SK-N-SH (cell line): ENCODE results near the gene SPATC1L. TPM values are rescaled to one million over a fixed set of nuclear protein-coding genes. Genes with fewer than 3 reads are reported as not detected.

Experiments used
- EP300 ChIP-seq, 2 experiments: IDR thresholded peaks; 2 replicates each; pipeline versions ENCODE4 v1.4.0 to v1.6.1; 2012; ENCODE audit warnings: borderline replicate concordance in 1 of 2, low read depth in 1 of 2, low read length in 1 of 2
- GATA2 ChIP-seq: sonication (generic); formaldehyde crosslinking; IDR thresholded peaks from 2 replicates; pipeline ENCODE4 v1.5.0; 2020; ENCODE audit warnings: mild to moderate bottlenecking, missing genetic modification reagents
- JUND ChIP-seq: IDR thresholded peaks from 2 replicates; pipeline ENCODE4 v1.4.0; 2012
- MEF2A ChIP-seq: IDR thresholded peaks from 2 replicates; pipeline ENCODE4 v1.4.0; 2012; ENCODE audit warnings: low read depth, borderline replicate concordance
- NFIC ChIP-seq: IDR thresholded peaks from 2 replicates; pipeline ENCODE4 v1.4.0; 2012; ENCODE audit warnings: borderline replicate concordance
- NRF1 ChIP-seq: IDR thresholded peaks from 2 replicates; pipeline ENCODE4 v1.6.1; 2012; ENCODE audit warnings: low read depth, mild to moderate bottlenecking, low read length
- RFX5 ChIP-seq: IDR thresholded peaks from 2 replicates; pipeline ENCODE4 v1.6.1; 2012; ENCODE audit warnings: mild to moderate bottlenecking, improper control_type of control experiment, low read length
- RXRA ChIP-seq: IDR thresholded peaks from 2 replicates; pipeline ENCODE4 v1.4.0; 2012; ENCODE audit warnings: low read depth, mild to moderate bottlenecking, borderline replicate concordance
- SIN3A ChIP-seq: IDR thresholded peaks from 2 replicates; pipeline ENCODE4 v1.6.1; 2012; ENCODE audit warnings: low read depth, mild to moderate bottlenecking, low read length, moderate library complexity, borderline replicate concordance
- SMC3 ChIP-seq: IDR thresholded peaks from 2 replicates; pipeline ENCODE4 v1.6.1; 2012; ENCODE audit warnings: low read depth, low read length, improper control_type of control experiment
- TAF1 ChIP-seq: IDR thresholded peaks from 2 replicates; pipeline ENCODE4 v1.6.1; 2012; ENCODE audit warnings: low read depth, mild to moderate bottlenecking, low read length, moderate library complexity, borderline replicate concordance
- TCF12 ChIP-seq: IDR thresholded peaks from 2 replicates; pipeline ENCODE4 v1.4.0; 2012
- TEAD4 ChIP-seq: IDR thresholded peaks from 2 replicates; pipeline ENCODE4 v1.4.0; 2012; ENCODE audit warnings: mild to moderate bottlenecking, borderline replicate concordance; ENCODE audit not compliant: insufficient read depth
- YY1 ChIP-seq: IDR thresholded peaks from 2 replicates; pipeline ENCODE4 v1.4.0; 2012; ENCODE audit warnings: low read depth, mild to moderate bottlenecking
- polyA plus RNA-seq, 3 experiments: library from polyadenylated mRNA; depleted of rRNA; stranded (reverse); fragments of >200 nt; gene quantifications; 2 replicates each; pipeline ENCODE4 v1.2.3, GENCODE V29; 2012
- TF ChIP-seq, protein P1 (sequence below): fragments of 150-350 bp; IDR thresholded peaks from 2 replicates; pipeline ENCODE4 v1.6.1; 2017; ENCODE audit warnings: antibody characterized with exemption, low read length, low read depth, borderline replicate concordance
- TF ChIP-seq, protein P2 (sequence below): fragments of 200-600 bp; sonication (generic); IDR thresholded peaks from 2 replicates; pipeline ENCODE4 v1.6.1; 2017; ENCODE audit warnings: antibody characterized with exemption, mild to moderate bottlenecking, moderate library complexity
- TF ChIP-seq, protein P3 (sequence below): IDR thresholded peaks from 2 replicates; pipeline ENCODE4; 2012
- TF ChIP-seq, protein P4 (sequence below): fragments of 150-350 bp; IDR thresholded peaks from 2 replicates; pipeline ENCODE4 v1.6.1; 2016; ENCODE audit warnings: mild to moderate bottlenecking, low read depth, low read length
- TF ChIP-seq, protein P5 (sequence below): IDR thresholded peaks from 2 replicates; pipeline ENCODE4 v1.4.0; 2012; ENCODE audit warnings: low read depth, borderline replicate concordance
- TF ChIP-seq, protein P6 (sequence below): IDR thresholded peaks from 2 replicates; pipeline ENCODE4 v1.4.0; 2012; ENCODE audit warnings: low read depth, borderline replicate concordance

The SPATC1L gene
- polyA plus RNA-seq, 1 of the 3 experiments (the other 2 are of a cell fraction) = 8.3 TPM

DNA sequence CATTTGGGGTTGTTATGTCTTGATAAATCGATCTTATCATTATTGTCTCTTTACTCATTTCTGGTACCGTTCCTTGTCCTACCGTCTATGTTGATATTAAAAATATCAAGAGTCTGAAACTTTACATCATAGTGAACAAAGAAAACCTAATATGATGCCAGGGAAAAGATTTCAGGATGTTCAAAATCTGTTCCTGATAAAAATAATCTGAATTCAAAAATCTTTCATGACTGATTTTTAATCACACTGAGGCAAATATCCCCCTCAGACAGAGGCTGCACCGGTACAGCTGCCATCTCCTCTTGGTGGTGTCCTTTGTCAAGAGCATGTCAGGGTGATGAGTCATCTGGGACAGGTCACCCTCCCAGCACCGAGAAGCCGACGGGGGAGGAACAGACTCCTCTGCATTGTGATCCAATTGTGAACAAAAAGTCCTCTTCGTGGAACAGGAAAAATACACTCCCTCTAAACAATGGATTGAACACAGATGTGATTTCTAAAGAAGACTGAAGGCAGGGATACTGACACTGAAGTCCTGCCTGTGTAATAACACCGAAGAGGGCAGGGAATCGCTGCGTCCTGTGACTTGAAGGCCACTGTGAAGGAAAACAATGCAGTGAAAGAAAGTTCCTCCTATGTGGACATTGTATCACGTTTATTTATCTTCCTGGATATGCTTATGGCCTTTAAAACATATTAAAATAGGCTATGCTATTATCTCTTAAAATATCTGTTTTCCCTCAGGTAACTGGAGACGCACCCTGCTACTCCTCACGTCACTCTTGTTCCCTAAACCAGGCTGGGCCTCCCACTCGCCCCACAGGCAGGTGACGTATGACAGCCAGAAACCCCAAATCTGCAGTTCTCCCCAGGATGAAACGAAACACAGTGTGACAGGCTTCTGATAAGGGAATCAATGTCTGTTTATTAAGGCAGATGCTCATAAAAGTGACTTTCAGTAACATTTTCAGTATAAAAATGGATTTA lies 4.3 kb upstream of the SPATC1L start (continued):
- no peak for TF ChIP-seq TAF1
- TF ChIP-seq NFIC = no peak
- no peak for TF ChIP-seq NRF1
- TF ChIP-seq, protein P1, sequence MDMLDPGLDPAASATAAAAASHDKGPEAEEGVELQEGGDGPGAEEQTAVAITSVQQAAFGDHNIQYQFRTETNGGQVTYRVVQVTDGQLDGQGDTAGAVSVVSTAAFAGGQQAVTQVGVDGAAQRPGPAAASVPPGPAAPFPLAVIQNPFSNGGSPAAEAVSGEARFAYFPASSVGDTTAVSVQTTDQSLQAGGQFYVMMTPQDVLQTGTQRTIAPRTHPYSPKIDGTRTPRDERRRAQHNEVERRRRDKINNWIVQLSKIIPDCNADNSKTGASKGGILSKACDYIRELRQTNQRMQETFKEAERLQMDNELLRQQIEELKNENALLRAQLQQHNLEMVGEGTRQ = no peak
- TF ChIP-seq RFX5 = no peak
- peak; percentile 42; the same call in 1 of the 2 replicates for TF ChIP-seq TCF12
- TF ChIP-seq, protein P2, sequence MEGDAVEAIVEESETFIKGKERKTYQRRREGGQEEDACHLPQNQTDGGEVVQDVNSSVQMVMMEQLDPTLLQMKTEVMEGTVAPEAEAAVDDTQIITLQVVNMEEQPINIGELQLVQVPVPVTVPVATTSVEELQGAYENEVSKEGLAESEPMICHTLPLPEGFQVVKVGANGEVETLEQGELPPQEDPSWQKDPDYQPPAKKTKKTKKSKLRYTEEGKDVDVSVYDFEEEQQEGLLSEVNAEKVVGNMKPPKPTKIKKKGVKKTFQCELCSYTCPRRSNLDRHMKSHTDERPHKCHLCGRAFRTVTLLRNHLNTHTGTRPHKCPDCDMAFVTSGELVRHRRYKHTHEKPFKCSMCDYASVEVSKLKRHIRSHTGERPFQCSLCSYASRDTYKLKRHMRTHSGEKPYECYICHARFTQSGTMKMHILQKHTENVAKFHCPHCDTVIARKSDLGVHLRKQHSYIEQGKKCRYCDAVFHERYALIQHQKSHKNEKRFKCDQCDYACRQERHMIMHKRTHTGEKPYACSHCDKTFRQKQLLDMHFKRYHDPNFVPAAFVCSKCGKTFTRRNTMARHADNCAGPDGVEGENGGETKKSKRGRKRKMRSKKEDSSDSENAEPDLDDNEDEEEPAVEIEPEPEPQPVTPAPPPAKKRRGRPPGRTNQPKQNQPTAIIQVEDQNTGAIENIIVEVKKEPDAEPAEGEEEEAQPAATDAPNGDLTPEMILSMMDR = no peak
- TF ChIP-seq, protein P3, sequence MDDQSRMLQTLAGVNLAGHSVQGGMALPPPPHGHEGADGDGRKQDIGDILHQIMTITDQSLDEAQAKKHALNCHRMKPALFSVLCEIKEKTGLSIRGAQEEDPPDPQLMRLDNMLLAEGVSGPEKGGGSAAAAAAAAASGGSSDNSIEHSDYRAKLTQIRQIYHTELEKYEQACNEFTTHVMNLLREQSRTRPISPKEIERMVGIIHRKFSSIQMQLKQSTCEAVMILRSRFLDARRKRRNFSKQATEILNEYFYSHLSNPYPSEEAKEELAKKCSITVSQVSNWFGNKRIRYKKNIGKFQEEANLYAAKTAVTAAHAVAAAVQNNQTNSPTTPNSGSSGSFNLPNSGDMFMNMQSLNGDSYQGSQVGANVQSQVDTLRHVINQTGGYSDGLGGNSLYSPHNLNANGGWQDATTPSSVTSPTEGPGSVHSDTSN = peak; percentile 61
- TF ChIP-seq EP300 (IDR thresholded peaks at IDR 0.05; ENCODE audit: borderline replicate concordance in 1 of 2, low read depth in 1 of 2, low read length in 1 of 2) = no peak
- peak; percentile 14; the same call in 1 of the 2 replicates for TF ChIP-seq GATA2
- TF ChIP-seq SIN3A = no peak
- no peak for TF ChIP-seq RXRA
- TF ChIP-seq YY1 = no peak
- TF ChIP-seq, protein P4, sequence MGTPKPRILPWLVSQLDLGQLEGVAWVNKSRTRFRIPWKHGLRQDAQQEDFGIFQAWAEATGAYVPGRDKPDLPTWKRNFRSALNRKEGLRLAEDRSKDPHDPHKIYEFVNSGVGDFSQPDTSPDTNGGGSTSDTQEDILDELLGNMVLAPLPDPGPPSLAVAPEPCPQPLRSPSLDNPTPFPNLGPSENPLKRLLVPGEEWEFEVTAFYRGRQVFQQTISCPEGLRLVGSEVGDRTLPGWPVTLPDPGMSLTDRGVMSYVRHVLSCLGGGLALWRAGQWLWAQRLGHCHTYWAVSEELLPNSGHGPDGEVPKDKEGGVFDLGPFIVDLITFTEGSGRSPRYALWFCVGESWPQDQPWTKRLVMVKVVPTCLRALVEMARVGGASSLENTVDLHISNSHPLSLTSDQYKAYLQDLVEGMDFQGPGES = no peak
- TF ChIP-seq, protein P5, sequence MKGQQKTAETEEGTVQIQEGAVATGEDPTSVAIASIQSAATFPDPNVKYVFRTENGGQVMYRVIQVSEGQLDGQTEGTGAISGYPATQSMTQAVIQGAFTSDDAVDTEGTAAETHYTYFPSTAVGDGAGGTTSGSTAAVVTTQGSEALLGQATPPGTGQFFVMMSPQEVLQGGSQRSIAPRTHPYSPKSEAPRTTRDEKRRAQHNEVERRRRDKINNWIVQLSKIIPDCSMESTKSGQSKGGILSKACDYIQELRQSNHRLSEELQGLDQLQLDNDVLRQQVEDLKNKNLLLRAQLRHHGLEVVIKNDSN = no peak
- TF ChIP-seq, protein P6, sequence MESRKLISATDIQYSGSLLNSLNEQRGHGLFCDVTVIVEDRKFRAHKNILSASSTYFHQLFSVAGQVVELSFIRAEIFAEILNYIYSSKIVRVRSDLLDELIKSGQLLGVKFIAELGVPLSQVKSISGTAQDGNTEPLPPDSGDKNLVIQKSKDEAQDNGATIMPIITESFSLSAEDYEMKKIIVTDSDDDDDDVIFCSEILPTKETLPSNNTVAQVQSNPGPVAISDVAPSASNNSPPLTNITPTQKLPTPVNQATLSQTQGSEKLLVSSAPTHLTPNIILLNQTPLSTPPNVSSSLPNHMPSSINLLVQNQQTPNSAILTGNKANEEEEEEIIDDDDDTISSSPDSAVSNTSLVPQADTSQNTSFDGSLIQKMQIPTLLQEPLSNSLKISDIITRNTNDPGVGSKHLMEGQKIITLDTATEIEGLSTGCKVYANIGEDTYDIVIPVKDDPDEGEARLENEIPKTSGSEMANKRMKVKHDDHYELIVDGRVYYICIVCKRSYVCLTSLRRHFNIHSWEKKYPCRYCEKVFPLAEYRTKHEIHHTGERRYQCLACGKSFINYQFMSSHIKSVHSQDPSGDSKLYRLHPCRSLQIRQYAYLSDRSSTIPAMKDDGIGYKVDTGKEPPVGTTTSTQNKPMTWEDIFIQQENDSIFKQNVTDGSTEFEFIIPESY = no peak
- TF ChIP-seq JUND = peak; percentile 53; the same call in 1 of the 2 replicates
- TF ChIP-seq MEF2A = no peak
- 0 out of 2 replicates have a peak, but pooled peaks have one; percentile 12 for TF ChIP-seq SMC3
- no peak for TF ChIP-seq TEAD4
- TF ChIP-seq, all 33 proteins: peak for 6
